ENCODE data around the gene TCF4.

TCF4 gene

GRCh38 chr18:55338978-55339650 lies 248.9 kb downstream of the TCF4 start:
- DNase-seq: no peak

GRCh38 chr18:55337908-55338521 lies 250.0 kb downstream of the TCF4 start:
- no peak for DNase-seq

- no peak for DNase-seq
Observed at GRCh38 chr18:55337138-55337537, 250.9 kb downstream of the TCF4 start.

- DNase-seq: no peak
Observed at GRCh38 chr18:55336438-55337100, 251.4 kb downstream of the TCF4 start.

GRCh38 chr18:55334875-55335274 lies 253.1 kb downstream of the TCF4 start:
- no peak for DNase-seq

GRCh38 chr18:55331301-55331700 lies 256.7 kb downstream of the TCF4 start:
- no peak for DNase-seq

GRCh38 chr18:55328301-55328700 lies 259.7 kb downstream of the TCF4 start:
- no peak for DNase-seq

GRCh38 chr18:55327454-55327853 lies 260.5 kb downstream of the TCF4 start:
- DNase-seq: no peak

GRCh38 chr18:55326134-55326533 lies 261.9 kb downstream of the TCF4 start:
- no peak for DNase-seq

- DNase-seq: no peak
Observed at GRCh38 chr18:55324166-55324565, 263.8 kb downstream of the TCF4 start.

GRCh38 chr18:55323051-55323994 lies 264.7 kb downstream of the TCF4 start:
- DNase-seq: no peak

- DNase-seq: no peak
Observed at GRCh38 chr18:55322178-55322735, 265.7 kb downstream of the TCF4 start.

GRCh38 chr18:55321265-55322177 lies 266.5 kb downstream of the TCF4 start:
- DNase-seq: peak; percentile 9

GRCh38 chr18:55320424-55321264 lies 267.3 kb downstream of the TCF4 start:
- no peak for DNase-seq

GRCh38 chr18:55319459-55320193 lies 268.4 kb downstream of the TCF4 start:
- DNase-seq: no peak

- DNase-seq: no peak
Observed at GRCh38 chr18:55318951-55319441, 269.0 kb downstream of the TCF4 start.

GRCh38 chr18:55317864-55318263 lies 270.1 kb downstream of the TCF4 start:
- no peak for DNase-seq

GRCh38 chr18:55317324-55317723 lies 270.7 kb downstream of the TCF4 start:
- no peak for DNase-seq

GRCh38 chr18:55316486-55317184 lies 271.4 kb downstream of the TCF4 start:
- no peak for DNase-seq

All from activated gamma-delta T cell treated with Interleukin-2 at 50 U/mL for 16 hours (primary cell).